H1 (cell line): ENCODE results near the gene PCDHB13. TPM values are rescaled to one million over a fixed set of nuclear protein-coding genes. Genes with fewer than 3 reads are reported as not detected.
"Not testable (repeated sequence)": the region's sequence is repeated elsewhere in the genome, so short reads cannot be mapped to it uniquely, and the experiment has no call there.

Experiments
- CTCF ChIA-PET: fragments of 300-600 bp; sonication (Branson Sonifier 250); formaldehyde crosslinking; loops from one replicate; lab custom pipeline; 2021; ENCODE audit not compliant: partially characterized antibody; lab: Charles Lee
- POLR2A ChIA-PET: fragments of 300-600 bp; sonication (Branson Sonifier 250); formaldehyde crosslinking; loops from one replicate; lab custom pipeline; 2021; ENCODE audit warnings: inconsistent platforms; ENCODE audit not compliant: partially characterized antibody; lab: Charles Lee
- DNase-seq, 2 experiments: peaks; one replicate each; pipeline versions ENCODE4 v3.0.0 to v3.0.0-alpha.2; 2010 to 2022; ENCODE audit warnings: low spot score in 2 of 2, low read depth in 1 of 2, mixed read lengths in 1 of 2
- FAIRE-seq: peaks from 2 replicates; lab custom pipeline; 2011; peaks lifted over from hg19 to GRCh38; lab: Jason Lieb, UNC
- H2AFZ ChIP-seq: 2 replicates; pipeline ENCODE4 v1.8.1; 2012; ENCODE audit warnings: low read length, inconsistent platforms
- H2AK5ac ChIP-seq: 2 replicates; pipeline ENCODE4 v1.6.1; 2013; ENCODE audit warnings: low read depth, low read length
- H2BK120ac ChIP-seq: replicated peaks from 2 replicates; pipeline ENCODE3; 2013; ENCODE audit warnings: low read depth, low read length, inconsistent platforms
- H2BK12ac ChIP-seq: 2 replicates; pipeline ENCODE4 v1.6.1; 2013; ENCODE audit warnings: low read depth, low read length
- H2BK15ac ChIP-seq: 2 replicates; pipeline ENCODE4 v1.6.1; 2013; ENCODE audit warnings: low read length
- H2BK20ac ChIP-seq: 2 replicates; pipeline ENCODE4 v1.6.1; 2013; ENCODE audit warnings: low read length
- H2BK5ac ChIP-seq: 2 replicates; pipeline ENCODE4 v1.6.1; 2013; ENCODE audit warnings: low read depth, low read length
- H3K14ac ChIP-seq: 2 replicates; pipeline ENCODE4 v1.6.1; 2013; ENCODE audit warnings: inconsistent platforms; ENCODE audit not compliant: insufficient read length
- H3K18ac ChIP-seq: 2 replicates; pipeline ENCODE4 v1.6.1; 2013; ENCODE audit warnings: low read length; ENCODE audit errors: extremely low read depth
- H3K23ac ChIP-seq: 2 replicates; pipeline ENCODE4 v1.6.1; 2013; ENCODE audit warnings: inconsistent platforms; ENCODE audit not compliant: insufficient read length
- H3K23me2 ChIP-seq: 2 replicates; pipeline ENCODE4 v1.6.1; 2013; ENCODE audit warnings: low read depth, low read length
- H3K27ac ChIP-seq: 2 replicates; pipeline ENCODE4 v1.6.1; 2011; ENCODE audit warnings: low read depth, low read length, inconsistent platforms
- H3K27me3 ChIP-seq, 4 experiments: replicated peaks in 1 of 4; 1 replicate in 1 of 4; 2 replicates in 3 of 4; pipeline versions ENCODE4 v1.6.1 to v1.8.1; 2011 to 2013; ENCODE audit warnings: low read length in 3 of 4, mild to moderate bottlenecking in 3 of 4, inconsistent platforms in 2 of 4, mixed read lengths in 2 of 4, moderate library complexity in 1 of 4; ENCODE audit not compliant: control insufficient read depth in 3 of 4, insufficient read depth in 3 of 4; ENCODE audit errors: extremely low read depth in 1 of 4
- H3K36me3 ChIP-seq, 4 experiments: 2 replicates each; pipeline versions ENCODE4 v1.6.1 to v1.8.1; 2011 to 2013; ENCODE audit warnings: mild to moderate bottlenecking in 4 of 4, low read length in 3 of 4, moderate library complexity in 2 of 4, control low read depth in 1 of 4, inconsistent platforms in 1 of 4; ENCODE audit not compliant: insufficient read depth in 4 of 4, control insufficient read depth in 2 of 4
- H3K4ac ChIP-seq: replicated peaks from 2 replicates; pipeline ENCODE3; 2013; ENCODE audit warnings: low read length, low read depth, mixed read lengths, inconsistent platforms; ENCODE audit not compliant: insufficient read length
- H3K4me1 ChIP-seq, 4 experiments: replicated peaks in 1 of 4; 1 replicate in 1 of 4; 2 replicates in 3 of 4; pipeline versions ENCODE4 v1.6.1 to v1.8.1; 2011 to 2013; ENCODE audit warnings: low read length in 3 of 4, inconsistent platforms in 2 of 4, mixed read lengths in 1 of 4; ENCODE audit not compliant: insufficient read depth in 4 of 4, control insufficient read depth in 3 of 4
- H3K4me2 ChIP-seq, 2 experiments: 2 replicates each; pipeline versions ENCODE4 v1.6.1 to v1.8.1; 2011 to 2013; ENCODE audit warnings: low read depth in 2 of 2, low read length in 2 of 2, control low read depth in 1 of 2, inconsistent platforms in 1 of 2, mild to moderate bottlenecking in 1 of 2; ENCODE audit not compliant: insufficient read depth in 1 of 2
- H3K4me3 ChIP-seq, 4 experiments: fragments of 200-600, 300-600 bp in 1 of 4; sonication (generic), shearing (Covaris generic), sonication (Bioruptor Twin) in 1 of 4; 2 replicates each; pipeline versions ENCODE4 v1.5.1 to v1.8.1; 2011 to 2016; ENCODE audit warnings: low read length in 4 of 4, low read depth in 3 of 4, control low read depth in 2 of 4, inconsistent platforms in 2 of 4, mild to moderate bottlenecking in 2 of 4, mixed read lengths in 1 of 4, moderate library complexity in 1 of 4; ENCODE audit not compliant: insufficient read depth in 2 of 4; ENCODE audit errors: extremely low read depth in 1 of 4
- H3K56ac ChIP-seq: replicated peaks from 2 replicates; pipeline ENCODE3; 2013; ENCODE audit warnings: low read depth, mild to moderate bottlenecking, mixed read lengths, low read length, inconsistent platforms; ENCODE audit not compliant: insufficient read length
- H3K79me1 ChIP-seq: 2 replicates; pipeline ENCODE4 v1.6.1; 2013; ENCODE audit warnings: low read depth, low read length, control low read depth
- H3K79me2 ChIP-seq, 2 experiments: 2 replicates each; pipeline versions ENCODE4 v1.6.1 to v1.8.1; 2012 to 2013; ENCODE audit warnings: low read length in 2 of 2, mild to moderate bottlenecking in 2 of 2, inconsistent platforms in 1 of 2; ENCODE audit not compliant: insufficient read depth in 2 of 2, control insufficient read depth in 1 of 2
- H3K9ac ChIP-seq, 4 experiments: replicated peaks in 1 of 4; 1 replicate in 1 of 4; 2 replicates in 3 of 4; pipeline versions ENCODE4 v1.6.1 to v1.8.1; 2011 to 2013; ENCODE audit warnings: low read depth in 3 of 4, low read length in 3 of 4, control low read depth in 2 of 4, mild to moderate bottlenecking in 2 of 4, moderate library complexity in 2 of 4, inconsistent platforms in 1 of 4; ENCODE audit errors: extremely low read depth in 1 of 4
- H3K9me3 ChIP-seq, 2 experiments: 2 replicates each; pipeline versions ENCODE4 v1.6.1 to v1.8.1; 2012 to 2013; ENCODE audit warnings: mild to moderate bottlenecking in 2 of 2, moderate library complexity in 2 of 2, control low read depth in 1 of 2, inconsistent platforms in 1 of 2, low read depth in 1 of 2, low read length in 1 of 2, mixed read lengths in 1 of 2; ENCODE audit not compliant: insufficient read depth in 2 of 2
- H4K20me1 ChIP-seq, 2 experiments: replicated peaks in 1 of 2; 2 replicates each; pipeline versions ENCODE3 to v1.8.1; 2011 to 2013; ENCODE audit warnings: inconsistent platforms in 2 of 2, low read length in 2 of 2, mild to moderate bottlenecking in 1 of 2; ENCODE audit not compliant: insufficient read depth in 2 of 2, control insufficient read depth in 1 of 2
- H4K5ac ChIP-seq: 2 replicates; pipeline ENCODE4 v1.6.1; 2013; ENCODE audit warnings: low read length, low read depth, mixed read lengths, inconsistent platforms; ENCODE audit not compliant: insufficient read length
- H4K8ac ChIP-seq: 2 replicates; pipeline ENCODE4 v1.8.0; 2013; ENCODE audit warnings: mild to moderate bottlenecking, moderate library complexity, low read length, inconsistent platforms; ENCODE audit not compliant: insufficient read depth; ENCODE audit errors: extremely low read depth
- H4K91ac ChIP-seq: replicated peaks from 2 replicates; pipeline ENCODE3; 2013; ENCODE audit warnings: low read length, mixed read lengths, inconsistent platforms; ENCODE audit not compliant: insufficient read length
- WGBS, 2 experiments: shearing (Covaris generic) in 1 of 2; methylation state at CpG; one replicate each; pipeline versions ENCODE4 v1.1.6 to v1.1.7; 2013 to 2015; ENCODE audit warnings: low lambda C conversion rate in 2 of 2, mixed read lengths in 2 of 2, inconsistent platforms in 1 of 2, low coverage in 1 of 2, missing lambda C conversion rate in 1 of 2; ENCODE audit not compliant: insufficient replicate concordance in 2 of 2, insufficient coverage in 1 of 2, insufficient read length in 1 of 2; ENCODE audit errors: extremely low coverage in 1 of 2, missing lambda C conversion rate in 1 of 2; 5-methylcytosine and 5-hydroxymethylcytosine counted together
- polyA plus RNA-seq, 7 experiments: library from polyadenylated mRNA; depleted of rRNA in 3 of 7; stranded (reverse) in 5 of 7; unstranded in 2 of 7; fragments of >200 nt in 5 of 7; fragments of 200-250 nt in 2 of 7; gene quantifications; 1 replicate in 5 of 7; 2 replicates in 1 of 7; 4 replicates in 1 of 7; pipeline versions ENCODE4 v1.2.1 to v1.2.3, GENCODE V29; 2011 to 2013; ENCODE audit warnings: missing spikeins in 2 of 7, mixed read lengths in 2 of 7
- total RNA-seq: library from RNA; stranded (reverse); fragmentation: NEBNext Ultra II Directional; extraction: Animal tissue kit (Norgen Biotek cat#: 25700); gene quantifications from 2 replicates; pipeline ENCODE4 v1.2.1, GENCODE V29; 2021

The PCDHB13 gene
- total and polyA plus RNA-seq, 2 of the 8 experiments (the other 6 are each of a cell fraction or from before 2014, with no cell fraction given) = 1.1 to 1.4 TPM

GRCh38 chr5:141247434-141247833 is 33.7 kb downstream of the PCDHB13 start:
- CTCF ChIA-PET = interaction anchor here (1.5 to 4.9 kb wide), 3 partner anchors 13 to 48 kb away, joined by 6 to 35 read pairs (median 7); partner anchors contain the start of gene PCDHB11
- H3K27ac ChIP-seq, H2BK120ac ChIP-seq, H3K4me1 ChIP-seq, H3K27me3 ChIP-seq, H4K91ac ChIP-seq, POLR2A ChIA-PET, H4K5ac ChIP-seq, H3K14ac ChIP-seq, H3K18ac ChIP-seq, H3K9ac ChIP-seq, H4K8ac ChIP-seq, H3K4me3 ChIP-seq, H3K4ac ChIP-seq, H2BK15ac ChIP-seq, H2BK5ac ChIP-seq, H3K4me2 ChIP-seq, H3K23me2 ChIP-seq, H3K56ac ChIP-seq, H2AK5ac ChIP-seq, H4K20me1 ChIP-seq, H3K23ac ChIP-seq, H2BK20ac ChIP-seq, H2BK12ac ChIP-seq, FAIRE-seq, H2AFZ ChIP-seq, DNase-seq, H3K79me2 ChIP-seq, H3K79me1 ChIP-seq: not testable (repeated sequence)
- 94% methylated on average over 24 of the region's 34 CpGs; no CpG with 5 or more reads in 1 of the 2 experiments for WGBS, 2 experiments
- peaks cover 24 to 54% of the 10 kb centered on the region in 2 experiments for H3K9me3 ChIP-seq
- peaks cover 0 to 25% (median 4%) of the 10 kb centered on the region in 4 experiments; a peak in 3 of 8 replicates for H3K36me3 ChIP-seq
